Retinal pigment epithelial cell (primary cell): ENCODE measurements around the gene NLGN1.

Experiments
- DNase-seq: peaks from one replicate; pipeline ENCODE4 v3.0.0-alpha.2; 2010; ENCODE audit warnings: low read depth
- H3K4me3 ChIP-seq: 2 replicates; pipeline ENCODE4 v1.5.1; 2011; ENCODE audit warnings: mild to moderate bottlenecking, low read length, control low read depth, moderate library complexity
- TF ChIP-seq, protein P1 (sequence below): conservative IDR thresholded peaks from 2 replicates; pipeline ENCODE4 v1.5.1; 2011; ENCODE audit warnings: low read depth, low read length, control low read depth, inconsistent platforms

Gene NLGN1

GRCh38 chr3:174331095-174331800 is 933.7 kb downstream of the NLGN1 start:
- H3K4me3 ChIP-seq: no peak overlapping the region
- TF ChIP-seq, protein P1, sequence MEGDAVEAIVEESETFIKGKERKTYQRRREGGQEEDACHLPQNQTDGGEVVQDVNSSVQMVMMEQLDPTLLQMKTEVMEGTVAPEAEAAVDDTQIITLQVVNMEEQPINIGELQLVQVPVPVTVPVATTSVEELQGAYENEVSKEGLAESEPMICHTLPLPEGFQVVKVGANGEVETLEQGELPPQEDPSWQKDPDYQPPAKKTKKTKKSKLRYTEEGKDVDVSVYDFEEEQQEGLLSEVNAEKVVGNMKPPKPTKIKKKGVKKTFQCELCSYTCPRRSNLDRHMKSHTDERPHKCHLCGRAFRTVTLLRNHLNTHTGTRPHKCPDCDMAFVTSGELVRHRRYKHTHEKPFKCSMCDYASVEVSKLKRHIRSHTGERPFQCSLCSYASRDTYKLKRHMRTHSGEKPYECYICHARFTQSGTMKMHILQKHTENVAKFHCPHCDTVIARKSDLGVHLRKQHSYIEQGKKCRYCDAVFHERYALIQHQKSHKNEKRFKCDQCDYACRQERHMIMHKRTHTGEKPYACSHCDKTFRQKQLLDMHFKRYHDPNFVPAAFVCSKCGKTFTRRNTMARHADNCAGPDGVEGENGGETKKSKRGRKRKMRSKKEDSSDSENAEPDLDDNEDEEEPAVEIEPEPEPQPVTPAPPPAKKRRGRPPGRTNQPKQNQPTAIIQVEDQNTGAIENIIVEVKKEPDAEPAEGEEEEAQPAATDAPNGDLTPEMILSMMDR: no peak

GRCh38 chr3:174332391-174332790 is 934.8 kb downstream of the NLGN1 start:
- TF ChIP-seq, protein P1: no peak
- H3K4me3 ChIP-seq: no peak overlapping the region
- DNase-seq: no peak

More at GRCh38 chr3:174331095-174331800, 933.7 kb downstream of the NLGN1 start:
- no peak for DNase-seq

GRCh38 chr3:174333640-174334039 is 936.1 kb downstream of the NLGN1 start:
- TF ChIP-seq, protein P1: no peak
- no peak overlapping the region for H3K4me3 ChIP-seq
- DNase-seq: no peak

DNA sequence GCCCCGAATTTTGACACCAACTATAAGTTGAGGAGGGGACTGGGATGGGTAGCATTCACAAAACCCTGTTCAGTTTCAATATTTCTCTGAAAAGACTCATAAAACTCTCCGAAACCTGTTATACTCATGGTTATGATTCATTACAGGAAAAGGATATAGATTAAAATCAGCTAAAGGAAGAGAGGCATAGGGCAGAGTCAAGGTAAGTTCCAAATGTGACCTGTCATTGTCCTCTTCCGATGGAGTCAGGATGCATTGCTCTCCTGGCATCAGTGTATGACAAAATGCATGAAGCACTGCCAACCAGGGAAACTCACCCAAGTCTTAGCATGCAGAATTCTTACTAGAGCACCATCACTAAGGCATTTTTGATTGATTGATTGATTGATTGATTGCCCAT is 936.6 kb downstream of the NLGN1 start:
- no peak for DNase-seq
- H3K4me3 ChIP-seq: no peak overlapping the region
- TF ChIP-seq, protein P1: no peak

GRCh38 chr3:174335324-174335723 is 937.8 kb downstream of the NLGN1 start:
- TF ChIP-seq, protein P1: no peak
- DNase-seq: no peak
- no peak overlapping the region for H3K4me3 ChIP-seq

DNA sequence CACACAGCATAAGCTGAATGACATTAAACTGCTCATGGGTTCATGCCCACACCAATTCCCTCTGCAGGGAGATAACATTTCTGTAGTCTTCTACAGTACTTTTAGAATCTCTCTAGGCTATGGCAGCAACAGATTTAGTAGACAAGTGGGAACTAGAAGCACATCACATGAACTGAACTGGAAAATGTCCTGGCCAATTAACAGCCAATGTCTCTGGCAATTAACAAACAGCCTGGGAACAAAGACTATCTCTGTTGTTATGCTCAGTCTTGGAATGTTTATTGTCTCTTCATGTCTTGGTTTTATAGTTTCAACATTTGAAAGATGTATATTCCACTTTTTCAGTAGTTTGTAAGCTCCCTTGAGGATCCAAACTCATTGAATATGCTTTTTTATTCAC is 938.4 kb downstream of the NLGN1 start:
- TF ChIP-seq, protein P1: no peak
- no peak for DNase-seq
- H3K4me3 ChIP-seq: no peak overlapping the region
